Neural cell (in vitro differentiated cells): ENCODE measurements around the gene PDCD1.

ENCODE experiments used
- CTCF ChIP-seq: fragments of 450-650 bp; IDR thresholded peaks from 2 replicates; pipeline ENCODE4 v1.5.1; 2014; ENCODE audit warnings: antibody characterized with exemption, mild to moderate bottlenecking, moderate library complexity; ENCODE audit not compliant: poor library complexity, severe bottlenecking
- POLR2AphosphoS5 ChIP-seq: IDR thresholded peaks from 2 replicates; pipeline ENCODE4 v1.6.1; 2012
- TAF1 ChIP-seq: IDR thresholded peaks from 2 replicates; pipeline ENCODE4 v1.6.1; 2012; ENCODE audit warnings: low read depth

- TF ChIP-seq CTCF: no peak
- no peak for TF ChIP-seq POLR2AphosphoS5
- TF ChIP-seq TAF1: no peak
These were observed 13.6 kb upstream of the PDCD1 start for GRCh38 chr2:241872313-241872642.
